ENCODE measurements around the gene USP53.
"Not testable (repeated sequence)": the region's sequence is repeated elsewhere in the genome, so short reads cannot be mapped to it uniquely, and the experiment has no call there.

USP53 gene

GRCh38 chr4:119212234-119212963, at the start of gene USP53:
Gene USP53, plus strand, starts transcription at chr4:119212713. Its CDS starts 27,047 bp downstream, at chr4:119239760.
- DNase-seq, result peak; percentile 99

DNA sequence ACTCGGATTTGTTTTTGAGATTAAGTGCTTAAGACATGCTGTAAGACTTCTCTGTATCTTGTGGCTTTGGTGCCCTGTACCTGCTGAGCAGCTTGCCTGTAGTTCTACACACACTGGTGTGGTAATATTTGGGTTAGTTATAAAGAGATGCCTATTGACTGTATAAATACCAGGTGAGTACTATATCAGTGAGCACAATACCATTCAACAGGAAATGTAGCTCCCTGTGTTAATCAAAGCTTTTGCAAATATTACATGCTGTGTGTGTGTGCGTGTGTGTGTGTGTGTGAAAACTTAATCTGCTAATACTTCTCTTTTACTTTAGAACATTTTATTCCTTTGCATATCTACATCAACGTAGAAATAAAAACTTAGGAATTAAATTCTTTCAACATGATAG, 46.7 kb upstream of the USP53 start:
- no peak for DNase-seq

- no peak for DNase-seq
Measured at GRCh38 chr4:119170195-119170594, 42.3 kb upstream of the USP53 start.

DNA sequence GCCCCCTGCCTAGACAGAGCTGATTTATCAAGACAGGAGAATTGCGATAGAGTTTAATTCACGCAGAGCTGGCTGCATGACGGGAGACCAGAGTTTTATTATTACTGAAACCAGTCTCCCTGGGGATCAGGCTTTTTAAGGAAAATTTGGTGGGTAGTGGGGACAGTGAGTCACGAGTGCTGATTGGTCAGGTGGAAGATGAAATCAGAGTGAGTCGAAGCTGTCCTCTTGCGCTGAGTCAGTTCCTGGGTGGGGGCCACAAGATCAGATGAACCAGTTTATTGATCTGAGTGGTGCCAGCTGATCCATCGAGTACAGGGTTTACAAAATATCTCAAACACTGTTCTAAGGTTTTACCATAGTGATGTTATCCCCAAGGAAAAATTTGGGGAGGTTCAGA, 40.3 kb upstream of the USP53 start:
- DNase-seq, result no peak

DNA sequence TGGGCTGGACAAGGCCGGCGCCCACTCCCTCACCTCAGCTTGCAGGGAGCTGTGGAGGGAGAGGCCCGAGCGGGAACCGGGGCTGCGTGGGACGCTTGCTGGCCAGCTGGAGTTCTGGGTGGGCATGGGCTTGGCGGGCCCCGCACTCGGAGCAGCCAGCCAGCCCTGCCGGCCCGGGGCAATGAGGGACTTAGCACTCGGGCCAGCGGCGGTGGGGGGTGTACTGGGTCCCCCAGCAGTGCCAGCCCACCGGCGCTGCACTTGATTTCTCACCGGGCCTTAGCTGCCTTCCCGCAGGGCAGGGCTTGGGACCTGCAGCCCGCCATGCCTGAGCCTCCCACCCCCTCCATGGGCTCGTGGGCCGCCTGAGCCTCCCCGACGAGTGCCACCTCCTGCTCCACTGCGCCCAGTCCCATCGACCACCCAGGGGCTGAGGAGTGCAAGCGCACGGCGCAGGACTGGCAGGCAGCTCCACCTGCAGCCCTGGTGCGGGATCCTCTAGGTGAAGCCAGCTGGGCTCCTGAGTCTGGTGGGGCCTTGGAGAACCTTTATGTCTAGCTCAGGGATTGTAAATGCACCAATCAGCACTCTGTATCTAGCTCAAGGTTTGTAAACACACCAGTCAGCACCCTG, 38.7 kb upstream of the USP53 start:
- DNase-seq, result not testable (repeated sequence)

DNA sequence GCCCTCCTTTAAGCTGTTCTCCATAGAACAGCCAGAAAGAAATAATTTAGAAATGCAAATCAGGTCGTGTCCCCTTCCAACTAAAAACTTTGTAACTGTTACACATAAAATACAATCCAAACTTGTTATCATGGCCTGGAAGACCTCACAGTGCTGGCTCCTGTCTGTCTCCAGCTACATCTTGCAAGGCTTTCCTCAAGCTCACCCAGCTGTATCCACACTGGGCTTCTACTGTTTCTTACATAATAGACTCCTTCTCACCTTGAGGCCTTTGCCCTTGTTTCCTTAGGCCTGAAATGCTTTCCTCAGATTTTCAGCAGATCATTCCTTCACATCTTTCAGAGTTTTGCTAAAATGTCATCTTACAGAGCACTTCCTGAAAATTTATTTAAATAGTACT, 33.5 kb upstream of the USP53 start:
- DNase-seq, result no peak

GRCh38 chr4:119184128-119184527, 28.4 kb upstream of the USP53 start:
- DNase-seq, result no peak

DNA sequence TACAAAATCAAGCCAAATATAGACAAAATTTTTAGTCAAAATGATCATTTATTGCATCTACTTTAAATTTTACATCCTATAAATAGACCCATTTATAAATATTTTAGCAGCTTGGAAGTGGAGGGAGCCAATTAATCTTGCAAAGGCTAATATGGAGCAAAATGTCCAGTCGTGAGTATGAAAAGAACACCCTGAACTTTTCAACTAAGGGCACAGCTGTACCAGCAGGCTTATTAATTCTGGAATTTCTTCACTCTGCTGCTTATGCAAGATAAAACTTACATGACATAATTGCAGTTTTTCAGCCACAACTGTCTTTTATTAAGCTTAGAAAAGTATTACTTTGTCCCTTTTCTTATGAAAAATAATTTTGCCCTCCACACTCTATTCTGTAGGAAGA, 22.9 kb upstream of the USP53 start:
- no peak for DNase-seq

GRCh38 chr4:119190354-119190753, 22.2 kb upstream of the USP53 start:
- no peak for DNase-seq

- DNase-seq, result no peak
Measured at GRCh38 chr4:119191505-119191904, 21.0 kb upstream of the USP53 start.

- DNase-seq, result no peak
Measured at GRCh38 chr4:119197772-119198212, 14.7 kb upstream of the USP53 start.

DNA sequence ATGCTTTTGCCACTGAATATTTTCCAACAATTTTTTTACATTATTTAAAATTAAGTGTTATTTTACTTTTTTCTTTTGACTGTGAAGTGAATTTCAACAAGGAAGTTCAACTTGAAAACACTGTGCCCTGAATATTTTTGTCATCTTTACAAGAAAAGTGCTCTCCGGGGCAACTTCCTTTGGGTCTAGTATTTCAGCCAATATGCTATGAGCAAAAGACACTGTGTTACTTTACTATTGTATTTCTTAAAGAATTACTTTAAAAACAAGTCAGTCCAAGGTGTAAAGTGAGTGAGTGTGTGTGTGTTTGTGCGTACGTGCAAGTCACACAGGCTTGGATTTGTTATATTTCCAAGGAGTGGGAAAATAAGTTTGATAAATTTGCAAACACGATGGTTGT, 7.6 kb upstream of the USP53 start:
- DNase-seq, result no peak

GRCh38 chr4:119205690-119206089, 6.8 kb upstream of the USP53 start:
- DNase-seq, result no peak

DNA sequence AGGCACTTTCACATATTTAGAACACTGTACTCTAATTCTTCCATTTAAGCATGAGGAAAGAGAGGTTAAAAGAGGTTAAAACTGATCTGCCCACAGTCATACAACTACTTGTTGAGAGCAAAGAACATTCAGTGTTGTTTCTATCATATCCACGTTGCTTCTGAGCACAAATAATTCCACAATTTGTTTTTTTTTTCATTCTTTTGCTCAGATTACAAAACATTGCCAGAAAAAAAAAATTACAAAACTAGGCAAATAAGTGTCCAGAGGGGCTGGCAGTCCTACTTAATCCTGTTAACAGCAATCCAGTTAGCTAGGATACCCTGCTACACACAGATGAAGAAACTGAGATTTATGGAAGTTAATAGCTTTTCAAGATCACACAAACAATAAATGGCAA, 6.3 kb upstream of the USP53 start:
- no peak for DNase-seq

GRCh38 chr4:119207051-119207450, 5.5 kb upstream of the USP53 start:
- DNase-seq, result no peak

DNA sequence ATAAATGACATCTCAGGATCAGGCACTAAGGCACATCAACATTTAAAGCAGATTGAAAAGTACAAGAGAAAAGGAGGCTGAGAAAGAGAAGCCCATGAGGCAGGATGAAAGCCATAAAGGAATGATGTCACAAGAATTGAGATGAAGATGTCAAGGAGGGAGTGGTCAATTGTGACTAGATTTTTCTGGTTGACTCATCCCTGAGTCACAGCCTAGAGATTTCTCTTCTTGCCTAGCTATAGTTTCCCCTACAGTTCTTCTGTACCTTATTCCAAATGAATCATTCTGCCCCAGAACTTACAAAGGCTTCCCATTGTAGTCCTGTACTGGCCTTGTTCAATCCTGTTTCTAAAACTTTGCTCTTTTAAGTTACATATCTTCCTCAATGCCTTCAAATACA, 3.4 kb upstream of the USP53 start:
- peak; percentile 35 for DNase-seq

DNA sequence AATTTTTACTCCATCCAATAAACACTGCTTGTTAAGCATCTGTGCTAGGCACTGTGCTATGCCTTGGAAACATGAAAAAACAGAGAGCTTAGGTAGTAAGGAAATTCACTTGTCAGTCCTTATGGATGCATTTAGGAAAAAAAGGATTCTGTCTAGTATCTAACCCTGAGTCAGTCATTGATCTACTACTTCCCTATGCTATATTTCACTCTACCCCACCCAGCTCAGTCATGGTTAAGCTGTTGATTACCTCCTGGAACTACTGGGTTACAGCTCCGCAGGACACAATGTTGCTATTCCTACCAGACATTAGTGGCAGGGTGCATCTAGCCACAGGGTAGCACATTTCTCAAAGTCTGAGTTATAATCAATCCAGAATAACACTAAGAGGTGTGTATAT, 2.9 kb upstream of the USP53 start:
- no peak for DNase-seq

- DNase-seq, result no peak
Measured at GRCh38 chr4:119210775-119211174, 1.7 kb upstream of the USP53 start.

DNA sequence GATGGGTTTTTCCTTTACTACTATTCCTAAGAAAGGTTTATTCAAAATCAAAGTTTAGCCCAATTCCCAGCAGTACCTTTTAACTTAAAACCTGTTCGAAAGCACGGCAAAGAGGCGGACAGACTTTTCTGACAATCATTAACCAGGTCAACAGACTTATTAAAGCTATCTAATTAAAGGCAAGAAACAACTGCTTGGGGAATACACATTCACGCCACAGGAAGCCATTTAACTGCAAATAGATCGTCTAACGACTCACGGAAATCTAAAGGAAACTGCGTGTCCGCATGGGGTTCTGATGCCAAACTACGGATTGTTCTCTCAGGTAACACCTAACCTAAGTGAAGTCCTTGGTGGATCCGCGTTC, 663 bp upstream of the USP53 start:
- DNase-seq, result peak; percentile 59

DNA sequence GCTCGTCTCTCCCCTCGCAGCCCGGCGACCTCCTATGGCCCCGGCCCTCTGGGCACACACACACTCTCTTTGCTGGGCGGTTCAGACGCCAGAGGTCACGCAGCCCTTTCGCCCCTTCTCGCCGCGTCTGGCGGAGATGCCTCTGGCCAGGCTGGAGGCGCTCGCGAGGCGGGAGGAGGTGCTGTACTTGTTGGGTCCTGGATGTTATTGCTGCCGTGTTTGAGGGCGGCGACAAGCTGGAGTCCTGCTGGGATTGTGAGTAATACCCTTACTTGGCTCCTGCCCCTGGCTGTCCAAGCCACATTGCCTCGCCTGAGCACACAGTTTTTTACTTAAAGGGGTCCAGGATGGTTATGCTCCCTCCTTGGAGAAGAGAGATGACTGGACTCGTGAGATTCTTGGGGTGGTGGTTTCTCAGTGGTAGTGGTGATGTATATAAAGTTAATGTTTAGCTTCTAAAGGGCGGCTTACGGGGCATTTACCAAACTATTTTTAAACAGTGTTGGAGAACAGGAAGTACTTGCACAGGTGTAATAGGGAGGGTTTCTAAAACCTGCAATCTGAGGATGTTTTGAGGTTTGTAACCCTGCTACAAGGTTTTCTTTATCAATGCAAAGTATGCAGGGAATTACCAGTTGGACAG, 572 bp downstream of the USP53 start:
- DNase-seq, result peak; percentile 75

GRCh38 chr4:119218093-119218492, 5.6 kb downstream of the USP53 start:
- no peak for DNase-seq

- no peak for DNase-seq
Measured at GRCh38 chr4:119221412-119221811, 8.9 kb downstream of the USP53 start.

DNA sequence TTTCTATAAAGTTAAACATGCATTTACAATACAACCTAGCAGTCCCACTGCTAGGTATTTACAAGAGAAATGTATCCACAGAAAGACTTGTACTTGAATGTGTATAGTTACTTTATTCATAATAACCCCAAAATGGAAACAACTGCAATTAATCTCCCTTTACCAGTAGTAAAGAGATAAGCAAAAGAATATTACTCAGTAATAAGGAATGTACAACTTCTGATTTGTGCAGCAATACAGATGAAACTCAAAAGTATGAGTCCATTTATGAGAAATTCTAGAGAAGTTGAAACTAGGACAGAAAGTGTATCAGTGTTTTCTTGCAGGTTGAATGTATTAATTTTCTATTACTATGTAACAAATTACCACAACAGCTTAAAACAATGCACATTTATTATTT, 15.2 kb downstream of the USP53 start:
- no peak for DNase-seq

- DNase-seq, result no peak
Measured at GRCh38 chr4:119228406-119228805, 15.9 kb downstream of the USP53 start.
